Melanocyte of skin (primary cell): Measurements from ENCODE around the gene GDPD5. TPM values are rescaled to one million over a fixed set of nuclear protein-coding genes. Genes with fewer than 3 reads are reported as not detected.

Experiments used
- small RNA-seq, 2 donors: library from RNA; depleted of rRNA; stranded (forward); fragments of <200 nt; gene quantifications; one replicate each; pipeline ENCODE3, GENCODE V24; 2012
- total RNA-seq, 2 donors: library from RNA; depleted of rRNA; stranded (reverse); fragments of >200 nt; gene quantifications; 2 replicates each; pipeline ENCODE4 v1.2.3, GENCODE V29; 2012

GDPD5 gene
- total RNA-seq: 1 to 10 TPM; 3.7 to 10.0 TPM

DNA sequence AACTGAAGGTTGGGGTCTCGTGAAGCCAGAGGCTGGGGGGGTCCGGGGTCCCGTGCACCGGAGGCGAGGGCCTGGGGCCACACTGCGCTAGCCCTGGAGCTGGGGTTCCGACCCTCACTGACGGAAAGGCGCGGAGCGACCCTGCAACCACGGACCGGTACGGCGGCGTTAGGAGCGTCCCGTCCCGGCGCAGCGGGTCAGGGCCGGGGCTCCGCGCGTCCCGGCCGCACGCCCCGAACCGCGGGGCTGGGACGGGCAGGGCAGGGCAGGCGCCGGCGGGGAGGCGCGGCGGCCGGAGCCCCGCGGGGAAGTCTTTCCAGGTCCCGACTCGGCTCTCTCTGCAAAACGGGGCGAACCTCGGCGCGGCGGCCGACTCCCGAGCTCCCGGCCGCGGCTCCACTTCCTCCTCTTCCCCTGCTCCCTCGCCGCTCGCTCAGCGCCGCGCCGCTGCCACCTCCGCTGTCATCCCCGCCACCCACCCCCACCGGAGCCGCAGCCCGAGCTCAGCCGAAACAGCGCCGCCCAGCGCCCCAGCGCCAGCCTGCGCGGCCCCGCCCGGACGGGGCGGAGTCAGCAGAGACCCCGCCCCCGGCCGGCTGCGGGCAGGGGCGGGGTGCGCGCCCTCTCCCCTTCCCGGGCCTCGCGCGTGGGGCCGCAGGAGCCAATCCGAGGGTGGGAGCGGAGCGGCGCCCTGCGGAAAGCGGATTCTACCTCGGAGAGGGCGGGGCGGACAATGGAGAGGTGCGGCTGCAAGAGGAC is at the start of gene GDPD5:
Gene GDPD5, minus strand, starts transcription at position 509 of the 759 bp plus-strand sequence. CDS start 48,206 bp downstream, outside the sequence.

DNA sequence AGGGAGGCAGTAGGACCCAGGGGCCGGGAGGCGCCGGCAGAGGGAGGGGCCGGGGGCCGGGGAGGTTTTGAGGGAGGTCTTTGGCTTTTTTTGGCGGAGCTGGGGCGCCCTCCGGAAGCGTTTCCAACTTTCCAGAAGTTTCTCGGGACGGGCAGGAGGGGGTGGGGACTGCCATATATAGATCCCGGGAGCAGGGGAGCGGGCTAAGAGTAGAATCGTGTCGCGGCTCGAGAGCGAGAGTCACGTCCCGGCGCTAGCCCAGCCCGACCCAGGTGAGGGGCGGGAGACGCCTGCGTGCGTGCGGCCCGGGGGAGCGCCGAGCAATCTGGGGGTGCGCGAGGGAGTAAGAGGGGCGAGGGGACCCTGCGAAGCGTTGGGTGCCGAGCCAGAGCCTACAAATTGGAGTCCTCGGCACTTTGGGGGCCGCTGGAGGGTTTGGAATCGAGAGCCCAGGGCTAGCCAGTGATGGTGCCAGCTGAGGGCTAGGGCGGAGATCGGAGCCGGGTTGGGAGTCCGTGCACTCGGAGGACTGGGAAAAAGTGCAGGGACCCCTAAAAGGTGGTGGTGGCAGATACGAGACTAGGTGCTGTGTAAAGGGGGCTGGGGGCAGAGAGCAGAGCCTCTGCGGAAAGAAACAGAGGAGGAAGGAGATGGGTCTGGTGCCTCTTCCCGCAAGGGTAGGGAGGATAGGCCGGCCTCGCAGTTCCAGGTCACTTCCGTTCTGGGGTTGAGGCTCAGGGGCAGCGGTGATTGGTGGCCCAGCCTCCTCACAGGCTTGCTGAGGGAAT is 36.5 kb upstream of the GDPD5 start, which contains the start of gene SERPINH1:
Gene SERPINH1, plus strand, starts transcription at position 206 of the 788 bp plus-strand sequence. CDS start 4,097 bp downstream, outside the sequence.

GRCh38 chr11:75432911-75433321 is 92.8 kb downstream of the GDPD5 start, which contains the start of gene KLHL35:
TSS of gene KLHL35 (minus strand) at chr11:75433203. CDS start at chr11:75430629, 2,574 bp downstream.

DNA sequence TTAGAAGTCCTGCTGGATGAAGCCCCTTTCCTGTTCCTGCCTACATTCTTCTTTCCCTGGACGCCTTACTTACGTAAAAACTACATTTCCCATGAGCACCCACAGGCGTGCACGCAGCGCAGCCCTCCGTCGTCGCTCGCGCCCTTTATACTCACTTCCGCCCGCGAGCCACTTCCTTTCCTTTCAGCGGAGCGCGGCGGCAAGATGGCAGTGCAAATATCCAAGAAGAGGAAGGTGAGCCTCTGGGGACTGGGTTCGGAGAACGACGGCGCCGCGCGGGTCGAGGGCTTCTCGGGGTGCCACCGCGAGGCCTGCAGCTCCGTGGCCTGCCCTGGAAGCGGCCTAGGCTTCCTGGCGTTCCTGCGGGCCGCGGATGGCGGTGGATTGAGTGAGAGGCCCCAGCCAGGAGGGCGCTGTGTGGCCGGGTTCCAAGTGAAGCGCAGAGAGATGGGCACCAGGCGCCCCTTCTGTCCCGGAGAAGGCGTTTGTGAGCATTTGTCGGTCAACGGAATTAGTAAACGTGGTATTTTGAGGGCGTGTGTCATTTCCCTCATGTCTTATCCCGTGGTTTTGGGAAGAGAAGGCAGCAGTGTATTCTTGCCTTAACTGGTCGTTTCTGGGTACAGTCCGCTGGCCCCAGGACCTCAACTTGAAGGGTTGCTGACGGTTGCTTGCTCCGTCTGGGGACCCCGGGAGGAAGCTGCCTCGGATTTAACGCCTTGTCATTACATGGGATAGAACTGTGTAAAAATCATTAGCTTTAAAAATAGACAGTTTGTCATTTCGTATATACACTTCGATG is 126.2 kb downstream of the GDPD5 start, which contains the start of gene RPS3:
Gene RPS3, plus strand, starts transcription at position 175 of the 802 bp plus-strand sequence. Its CDS starts 30 bp downstream, at position 205.

Small RNAs within 50 kb of the gene (small RNA-seq; reads per million reads assigned to genes)
- gene SNORD15A (0 reads per million in 2 donors), gene SNORD15B (2,028 to 4,311 reads per million in 2 donors)

Other genes starting within 250 kb of the GDPD5 start
- 10 to 100 TPM; 30.6 to 48.0 TPM for gene ARRB1, start 174.3 kb downstream of the GDPD5 start, total RNA-seq
- 1,000 to 10,000 TPM in 1 of 2 donors, 100 to 1,000 TPM in 1; 654 to 1,470 TPM for gene RPS3, start 126.4 kb downstream of the GDPD5 start, total RNA-seq
- gene KLHL35, start 92.7 kb downstream of the GDPD5 start, total RNA-seq: 1 to 10 TPM in 1 of 2 donors, under 1 TPM in 1; 1.00 to 2.4 TPM
- gene SERPINH1, start 36.3 kb upstream of the GDPD5 start, total RNA-seq: 100 to 1,000 TPM; 170 to 324 TPM
- under 1 TPM; 0.33 to 0.34 TPM for gene MAP6, start 143.1 kb upstream of the GDPD5 start, total RNA-seq
- gene MOGAT2, start 191.9 kb upstream of the GDPD5 start, total RNA-seq: not detected
- 1 to 10 TPM in 1 of 2 donors, under 1 TPM in 1; 0.67 to 2.4 TPM for gene DGAT2, start 242.8 kb upstream of the GDPD5 start, total RNA-seq